K562 (cell line): Measurements from ENCODE around the gene CD46. TPM values are rescaled to one million over a fixed set of nuclear protein-coding genes. Genes with fewer than 3 reads are reported as not detected.

Experiments used
- BRD4 ChIP-seq: fragments of 200-600 bp; sonication (generic); IDR thresholded peaks from 2 replicates; pipeline ENCODE4 v1.6.1; 2017; ENCODE audit warnings: inconsistent platforms
- CHCHD3 ChIP-seq: fragments of 250-450 bp; sonication (Bioruptor Pico); IDR thresholded peaks from 2 replicates; pipeline ENCODE4 v2.1.2; 2022; ENCODE audit warnings: mild to moderate bottlenecking
- HNRNPUL1 ChIP-seq: fragments of 200-400 bp; formaldehyde crosslinking; IDR thresholded peaks from 2 replicates; pipeline ENCODE4 v1.6.1; 2017; ENCODE audit warnings: low read length
- MTA3 ChIP-seq: fragments of 450-650 bp; formaldehyde crosslinking; IDR thresholded peaks from 2 replicates; pipeline ENCODE4 v1.6.1; 2017; ENCODE audit warnings: mild to moderate bottlenecking, borderline replicate concordance
- MYC ChIP-seq, 2 experiments: fragments of 250-450 bp in 1 of 2; sonication (Bioruptor Pico) in 1 of 2; IDR thresholded peaks; 2 replicates each; pipeline versions ENCODE4 v1.5.1 to v1.6.1; 2012 to 2021; ENCODE audit warnings: low read depth in 2 of 2, borderline replicate concordance in 1 of 2, improper control_type of control experiment in 1 of 2, low read length in 1 of 2, mild to moderate bottlenecking in 1 of 2, moderate library complexity in 1 of 2
- NCOA2 ChIP-seq, 2 experiments: fragments of 450-650 bp; IDR thresholded peaks; 2 replicates each; pipeline ENCODE4 v1.6.1; 2018; ENCODE audit warnings: mild to moderate bottlenecking in 2 of 2, moderate library complexity in 1 of 2; ENCODE audit not compliant: partially characterized antibody in 2 of 2
- NEUROD1 ChIP-seq: fragments of 150-350 bp; IDR thresholded peaks from 2 replicates; pipeline ENCODE4 v1.6.1; 2014; ENCODE audit warnings: borderline replicate concordance, low read length, low read depth; ENCODE audit not compliant: partially characterized antibody
- NR2F6 ChIP-seq: fragments of 450-650 bp; formaldehyde crosslinking; IDR thresholded peaks from 2 replicates; pipeline ENCODE4 v1.4.0; 2020; ENCODE audit warnings: mild to moderate bottlenecking
- PTTG1 ChIP-seq: fragments of 450-650 bp; IDR thresholded peaks from 2 replicates; pipeline ENCODE4 v1.6.1; 2016; ENCODE audit warnings: low read depth, mild to moderate bottlenecking, missing genetic modification characterization, missing compliant biosample characterization
- RFX1 ChIP-seq: fragments of 450-650 bp; IDR thresholded peaks from 2 replicates; pipeline ENCODE4 v1.6.1; 2016; ENCODE audit warnings: mild to moderate bottlenecking, moderate library complexity
- RUNX1 ChIP-seq: sonication (generic); IDR thresholded peaks from 2 replicates; pipeline ENCODE4 v1.6.1; 2016; ENCODE audit warnings: antibody characterized with exemption, low read depth
- SIRT6 ChIP-seq: IDR thresholded peaks from one replicate; pipeline ENCODE4 v1.6.1; 2012; ENCODE audit warnings: low read depth, mild to moderate bottlenecking, control low read depth, inconsistent platforms, low read length, moderate library complexity
- SLC30A9 ChIP-seq: fragments of 250-450 bp; sonication (Bioruptor Pico); IDR thresholded peaks from 2 replicates; pipeline ENCODE4 v1.8.0; 2022; ENCODE audit warnings: mild to moderate bottlenecking, moderate library complexity
- SMAD4 ChIP-seq: fragments of 250-450 bp; sonication (Bioruptor Pico); conservative IDR thresholded peaks from 2 replicates; pipeline ENCODE4 v1.8.0; 2021; ENCODE audit warnings: inconsistent platforms, mild to moderate bottlenecking, moderate library complexity
- SMARCA5 ChIP-seq: fragments of 450-650 bp; IDR thresholded peaks from 2 replicates; pipeline ENCODE4 v1.6.1; 2016
- SNIP1 ChIP-seq: fragments of 450-650 bp; IDR thresholded peaks from 2 replicates; pipeline ENCODE4 v1.7.1; 2017; ENCODE audit warnings: low read depth, mild to moderate bottlenecking
- SPI1 ChIP-seq: IDR thresholded peaks from 2 replicates; pipeline ENCODE4 v1.6.1; 2011; ENCODE audit warnings: low read depth, low read length, control low read depth, borderline replicate concordance
- SRSF3 ChIP-seq: fragments of 200-400 bp; formaldehyde crosslinking; IDR thresholded peaks from 2 replicates; pipeline ENCODE4 v1.6.1; 2016; ENCODE audit warnings: mild to moderate bottlenecking, low read length, moderate library complexity; ENCODE audit not compliant: insufficient read depth
- TRIM28 ChIP-seq: fragments of 450-650 bp; IDR thresholded peaks from 2 replicates; pipeline ENCODE4 v1.6.1; 2017
- U2AF2 ChIP-seq: fragments of 200-400 bp; formaldehyde crosslinking; optimal IDR thresholded peaks from 2 replicates; pipeline ENCODE3; 2017; ENCODE audit warnings: low read depth, mild to moderate bottlenecking, low read length
- ZBTB11 ChIP-seq, 3 experiments: fragments of 200-800 bp in 1 of 3; fragments of 250-450 bp in 1 of 3; fragments of 450-650 bp in 1 of 3; sonication (Bioruptor Pico) in 1 of 3; sonication (Bioruptor generic) in 1 of 3; formaldehyde crosslinking in 1 of 3; IDR thresholded peaks; 2 replicates each; pipeline versions ENCODE4 v1.6.1 to v1.8.0; 2016 to 2022; ENCODE audit warnings: mild to moderate bottlenecking in 2 of 3, missing genetic modification characterization in 2 of 3, missing compliant biosample characterization in 1 of 3, moderate library complexity in 1 of 3
- ZC3H8 ChIP-seq: fragments of 450-650 bp; IDR thresholded peaks from 2 replicates; pipeline ENCODE4 v1.6.1; 2017
- ZFP30 ChIP-seq: fragments of 250-450 bp; sonication (Bioruptor Pico); IDR thresholded peaks from 2 replicates; pipeline ENCODE4 v1.8.0; 2022; ENCODE audit warnings: moderate library complexity, mild to moderate bottlenecking, inconsistent platforms, borderline replicate concordance
- ZFPM2 ChIP-seq: fragments of 250-450 bp; sonication (Bioruptor Pico); IDR thresholded peaks from 2 replicates; pipeline ENCODE4 v1.5.1; 2022; ENCODE audit warnings: mild to moderate bottlenecking
- ZNF263 ChIP-seq: sonication (generic); formaldehyde crosslinking; IDR thresholded peaks from 2 replicates; pipeline ENCODE4 v1.8.0; 2022; ENCODE audit warnings: mild to moderate bottlenecking, missing genetic modification reagents, borderline replicate concordance
- ZNF3 ChIP-seq: fragments of 250-450 bp; sonication (Bioruptor Pico); IDR thresholded peaks from 2 replicates; pipeline ENCODE4 v1.5.0; 2021; ENCODE audit warnings: mild to moderate bottlenecking, moderate library complexity
- ZNF778 ChIP-seq: fragments of 450-650 bp; formaldehyde crosslinking; IDR thresholded peaks from 2 replicates; pipeline ENCODE4 v1.4.0; 2020; ENCODE audit warnings: mild to moderate bottlenecking, moderate library complexity
- polyA plus RNA-seq, 8 experiments: library from polyadenylated mRNA; depleted of rRNA in 4 of 8; stranded (reverse) in 5 of 8; unstranded in 3 of 8; fragments of >200 nt; fragmentation: Nextera tagmentation in 2 of 8; fragmentation: Illumina TruSeq in 1 of 8; extraction: Ambion mirVana in 2 of 8; extraction: Trizol in 1 of 8; gene quantifications; 2 replicates each; pipeline versions ENCODE4 v1.2.1 to v1.2.3, GENCODE V29; 2011 to 2014; ENCODE audit warnings: inconsistent platforms in 1 of 8, missing spikeins in 1 of 8
- total RNA-seq, 7 experiments: library from RNA; depleted of rRNA in 6 of 7; stranded (reverse); fragments of >200 nt in 6 of 7; fragmentation: Illumina TruSeq in 2 of 7; extraction: Trizol in 2 of 7; gene quantifications; 2 replicates each; pipeline versions ENCODE4 v1.2.1 to v1.2.3, GENCODE V29; 2011 to 2021; ENCODE audit warnings: low replicate concordance in 1 of 7

CD46 gene
- total and polyA plus RNA-seq, 9 of the 15 experiments (the other 6 are each of a cell fraction or from before 2014, with no cell fraction given) = 87.9 to 374 (median 156) TPM

- TF ChIP-seq ZFP30 (CRISPR knock-in tag) (no peak), TRIM28 (no peak), SLC30A9 (CRISPR knock-in tag) (no peak), NEUROD1 (peak; percentile 96), NR2F6 (CRISPR knock-in tag) (no peak), MYC (IDR thresholded peaks at IDR 0.05; ENCODE audit: low read depth, low read length) (no peak; the same call in 1 of the 2 replicates), MYC (CRISPR knock-in tag; IDR thresholded peaks at IDR 0.05; ENCODE audit: borderline replicate concordance, low read depth) (no peak), SMAD4 (peak; percentile 46; the same call in 1 of the 2 replicates), ZFPM2 (CRISPR knock-in tag) (0 out of 2 replicates have a peak, but pooled peaks have one; percentile 25), SPI1 (no peak), ZNF778 (CRISPR knock-in tag) (no peak), CHCHD3 (CRISPR knock-in tag) (no peak), SNIP1 (no peak), BRD4 (no peak), RUNX1 (no peak), MTA3 (no peak), U2AF2 (no peak), ZBTB11 (CRISPR knock-in tag; IDR thresholded peaks at IDR 0.05) (peak in 1 of 3 experiments; percentile 59; a peak in 2 of 6 replicates), PTTG1 (0 out of 2 replicates have a peak, but pooled peaks have one; percentile 45), ZNF263 (CRISPR knock-in tag) (no peak), ZC3H8 (no peak), SRSF3 (no peak), HNRNPUL1 (no peak), RFX1 (no peak), NCOA2 (IDR thresholded peaks at IDR 0.05; ENCODE audit: partially characterized antibody in 2 of 2) (no peak), ZNF3 (CRISPR knock-in tag) (no peak), SMARCA5 (no peak), SIRT6 (no peak)
These were observed 72.2 kb downstream of the CD46 start (continued) for GRCh38 chr1:207823880-207824566.
